GM23248 (cell line): ENCODE results near the gene SAMD4B.

ENCODE experiments used
- EZH2 ChIP-seq: fragments of 200-600 bp; sonication (generic); IDR thresholded peaks from 2 replicates; pipeline ENCODE4 v1.6.1; 2018; ENCODE audit warnings: antibody characterized with exemption, mild to moderate bottlenecking; ENCODE audit not compliant: insufficient read depth, poor library complexity, severe bottlenecking
- EZH2phosphoT487 ChIP-seq: fragments of 200-600 bp; sonication (generic); IDR thresholded peaks from 2 replicates; pipeline ENCODE4 v1.6.1; 2018; ENCODE audit warnings: antibody characterized with exemption, moderate library complexity, mild to moderate bottlenecking, low read depth; ENCODE audit not compliant: insufficient read depth

DNA sequence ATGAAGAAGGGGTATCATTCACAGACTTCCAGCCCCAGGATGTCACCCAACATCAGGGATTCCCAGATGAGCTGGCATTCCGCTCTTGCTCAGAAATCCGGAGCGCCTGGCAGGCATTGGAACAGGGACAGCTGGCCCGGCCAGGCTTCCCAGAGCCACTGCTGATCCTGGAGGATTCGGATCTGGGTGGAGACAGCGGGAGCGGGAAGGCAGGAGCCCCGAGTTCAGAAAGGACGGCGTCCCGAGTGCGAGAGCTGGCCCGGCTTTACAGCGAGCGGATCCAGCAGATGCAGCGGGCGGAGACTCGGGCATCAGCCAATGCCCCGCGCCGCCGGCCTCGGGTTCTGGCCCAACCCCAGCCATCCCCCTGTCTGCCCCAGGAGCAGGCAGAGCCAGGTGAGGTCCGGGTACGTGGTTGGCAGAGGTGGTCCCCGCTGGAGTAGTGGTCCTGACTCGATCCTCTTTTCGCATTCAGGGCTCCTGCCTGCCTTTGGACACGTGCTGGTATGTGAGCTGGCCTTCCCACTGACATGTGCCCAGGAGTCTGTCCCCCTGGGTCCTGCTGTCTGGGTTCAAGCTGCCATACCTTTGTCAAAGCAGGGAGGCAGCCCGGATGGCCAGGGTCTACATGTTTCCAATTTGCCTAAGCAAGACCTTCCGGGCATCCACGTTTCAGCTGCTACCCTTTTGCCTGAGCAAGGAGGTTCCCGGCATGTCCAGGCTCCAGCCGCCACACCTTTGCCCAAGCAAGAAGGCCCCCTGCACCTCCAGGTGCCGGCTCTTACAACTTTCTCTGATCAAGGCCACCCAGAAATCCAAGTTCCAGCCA is 81.3 kb downstream of the SAMD4B start:
- TF ChIP-seq EZH2 (no peak), EZH2phosphoT487 (no peak)
